GM18858 (cell line): ENCODE data around the gene TRAPPC1.

Experiments
- ATAC-seq: cut with Tn5 transposase; IDR thresholded peaks from one replicate; pipeline ENCODE4 v1.9.1; 2021; ENCODE audit not compliant: unreplicated experiment

TRAPPC1 gene

GRCh38 chr17:7881276-7882054, 50.3 kb downstream of the TRAPPC1 start:
- ATAC-seq: no peak
